Activated T-cell treated with anti-CD3 and anti-CD28 coated beads for 24 hours (primary cell): Measurements from ENCODE around the gene CCDC183.
"Not testable (repeated sequence)": the region's sequence is repeated elsewhere in the genome, so short reads cannot be mapped to it uniquely, and the experiment has no call there.

ENCODE experiments used
- DNase-seq: peaks from one replicate; pipeline ENCODE4 v3.0.0-alpha.2; 2020; ENCODE audit warnings: low read depth

CCDC183 gene

GRCh38 chr9:136825295-136826187 is 29.4 kb downstream of the CCDC183 start:
- DNase-seq: no peak

DNA sequence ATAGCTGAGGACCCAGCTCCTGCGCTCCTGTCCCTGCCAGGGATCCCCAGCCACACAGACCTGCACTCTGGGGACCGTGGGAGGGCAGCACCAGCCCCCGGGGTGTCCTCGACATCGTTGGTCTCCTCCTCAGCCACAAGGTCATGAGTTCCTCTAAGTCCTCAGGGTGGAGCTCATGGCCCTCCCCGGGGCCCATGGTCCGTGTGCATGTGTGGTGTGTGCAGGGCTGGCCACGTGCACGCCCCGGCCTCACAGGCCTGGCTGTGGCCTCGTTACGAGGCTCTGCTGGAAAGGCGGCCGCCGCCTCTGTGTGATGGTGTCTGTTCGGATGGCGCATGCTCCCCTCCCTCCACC is 30.0 kb downstream of the CCDC183 start:
- DNase-seq: no peak

GRCh38 chr9:136826703-136827582 is 30.8 kb downstream of the CCDC183 start:
- no peak for DNase-seq

- no peak for DNase-seq
Observed at GRCh38 chr9:136827794-136828473, 31.8 kb downstream of the CCDC183 start.

DNA sequence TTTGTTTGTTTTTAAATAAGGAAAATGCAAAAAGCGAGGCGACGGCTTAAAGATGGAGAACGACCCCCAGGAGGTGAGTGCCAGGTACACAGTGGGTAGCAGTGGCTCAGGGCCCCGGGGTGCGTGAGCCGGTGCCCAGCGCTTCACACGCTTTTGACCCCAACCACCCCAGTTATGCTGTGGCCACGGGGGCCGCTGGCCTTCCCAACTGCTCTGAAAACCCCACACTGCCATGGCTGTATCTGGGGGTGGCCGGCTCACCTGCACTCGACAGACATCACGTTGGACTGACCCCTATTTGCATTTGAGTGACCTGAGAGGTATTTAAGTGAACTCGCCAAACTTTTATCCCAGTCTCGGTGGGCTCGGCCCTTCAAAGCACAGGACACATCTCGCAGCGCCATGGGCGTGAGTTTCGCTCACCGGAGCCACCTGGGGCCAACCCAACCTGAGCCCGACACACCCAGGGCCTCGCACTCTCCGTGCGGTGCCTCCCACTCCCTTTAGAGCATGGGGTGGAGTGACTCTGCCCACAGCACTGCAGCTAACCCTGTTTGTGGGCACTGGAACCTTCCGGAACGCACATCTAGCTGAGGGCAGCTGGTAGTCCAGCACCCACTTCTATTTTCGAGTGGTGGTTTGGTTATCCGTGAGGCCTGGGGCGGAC is 32.5 kb downstream of the CCDC183 start:
- DNase-seq: no peak

GRCh38 chr9:136829412-136829811 is 33.3 kb downstream of the CCDC183 start:
- DNase-seq: no peak

- DNase-seq: no peak
Observed at GRCh38 chr9:136829981-136830885, 34.1 kb downstream of the CCDC183 start.

GRCh38 chr9:136831002-136831719 is 35.0 kb downstream of the CCDC183 start:
- DNase-seq: no peak

DNA sequence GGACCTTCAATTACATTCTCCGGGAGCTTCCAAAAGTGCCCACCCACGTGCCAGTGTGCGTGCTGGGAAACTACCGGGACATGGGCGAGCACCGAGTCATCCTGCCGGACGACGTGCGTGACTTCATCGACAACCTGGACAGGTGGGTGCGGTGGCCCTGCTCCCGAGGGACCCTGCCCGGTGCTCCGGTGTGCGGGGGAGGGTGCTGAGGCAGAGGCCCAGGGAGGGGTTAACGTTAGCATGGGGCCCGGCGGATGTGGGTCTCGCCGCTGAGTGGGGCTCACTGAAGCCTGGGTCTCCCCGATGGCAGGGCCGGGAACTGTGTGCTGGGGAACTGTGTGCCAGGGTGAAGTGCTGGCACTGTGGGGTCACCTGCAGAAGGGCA is 35.6 kb downstream of the CCDC183 start:
- DNase-seq: no peak

GRCh38 chr9:136832581-136832980 is 36.4 kb downstream of the CCDC183 start:
- no peak for DNase-seq

DNA sequence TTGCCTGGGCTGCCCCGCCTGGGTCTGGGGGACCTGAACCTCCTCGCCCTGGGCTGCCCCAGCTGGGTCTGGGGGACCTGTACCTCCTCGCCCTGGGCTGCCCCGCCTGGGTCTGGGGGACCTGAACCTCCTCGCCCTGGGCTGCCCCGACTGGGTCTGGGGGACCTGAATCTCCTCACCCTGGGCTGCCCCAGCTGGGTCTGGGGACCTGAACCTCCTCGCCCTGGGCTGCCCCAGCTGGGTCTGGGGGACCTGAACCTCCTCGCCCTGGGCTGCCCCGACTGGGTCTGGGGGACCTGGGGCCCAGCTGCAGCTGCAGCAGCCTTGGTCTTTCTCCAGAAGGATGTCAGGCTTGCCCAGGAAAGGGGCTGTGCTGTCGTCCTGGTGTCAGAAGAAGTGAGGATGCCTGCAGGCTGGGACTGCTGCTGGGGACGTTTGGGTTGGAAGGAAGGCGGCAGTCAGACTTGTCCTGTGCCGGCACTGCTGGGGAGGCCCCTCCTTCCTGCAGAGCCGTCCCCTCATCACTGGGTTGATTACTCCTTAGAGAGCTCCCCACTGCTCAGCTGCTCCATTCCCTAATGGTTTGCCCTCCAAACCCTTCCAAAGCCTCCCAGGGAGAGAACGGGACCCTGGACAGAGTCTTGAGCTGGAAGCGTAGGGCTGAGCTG is 37.4 kb downstream of the CCDC183 start:
- DNase-seq: not testable (repeated sequence)

DNA sequence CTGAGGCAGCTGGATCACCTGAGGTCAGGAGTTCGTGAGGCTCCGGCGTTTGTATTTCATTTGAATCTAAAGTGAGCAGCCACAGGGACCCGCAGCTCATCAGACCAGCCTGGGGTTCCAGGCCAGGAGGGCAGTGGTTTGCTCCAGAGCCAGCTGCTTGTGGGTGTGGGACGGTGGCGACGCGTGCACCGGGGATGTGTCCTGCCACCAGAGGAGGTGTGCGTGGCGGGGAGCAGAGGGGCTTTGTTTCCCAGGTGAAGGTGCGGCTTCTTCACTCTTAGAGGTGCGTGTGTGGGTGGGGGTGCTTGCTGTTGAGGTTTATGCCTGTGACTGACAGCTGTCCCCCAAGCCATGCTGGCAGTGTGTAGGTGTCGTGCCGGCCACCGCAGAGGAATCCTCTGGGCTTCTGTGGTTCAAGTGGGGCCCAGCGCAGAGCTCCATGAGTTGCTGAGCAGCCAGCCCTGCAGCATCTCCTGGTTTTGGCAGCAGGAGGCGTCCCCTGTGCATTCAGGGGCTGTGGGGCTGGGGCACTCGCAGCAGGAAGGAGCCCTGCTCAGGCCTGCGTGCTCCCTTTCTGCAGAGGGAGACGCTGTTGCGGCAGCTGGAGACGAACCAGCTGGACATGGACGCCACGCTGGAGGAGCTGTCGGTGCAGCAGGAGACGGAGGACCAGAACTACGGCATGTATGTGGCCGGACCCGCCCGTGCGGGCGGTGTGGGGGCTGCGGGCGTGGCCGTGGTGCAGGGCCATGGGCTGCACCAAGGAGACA is 39.2 kb downstream of the CCDC183 start:
- DNase-seq: no peak

DNA sequence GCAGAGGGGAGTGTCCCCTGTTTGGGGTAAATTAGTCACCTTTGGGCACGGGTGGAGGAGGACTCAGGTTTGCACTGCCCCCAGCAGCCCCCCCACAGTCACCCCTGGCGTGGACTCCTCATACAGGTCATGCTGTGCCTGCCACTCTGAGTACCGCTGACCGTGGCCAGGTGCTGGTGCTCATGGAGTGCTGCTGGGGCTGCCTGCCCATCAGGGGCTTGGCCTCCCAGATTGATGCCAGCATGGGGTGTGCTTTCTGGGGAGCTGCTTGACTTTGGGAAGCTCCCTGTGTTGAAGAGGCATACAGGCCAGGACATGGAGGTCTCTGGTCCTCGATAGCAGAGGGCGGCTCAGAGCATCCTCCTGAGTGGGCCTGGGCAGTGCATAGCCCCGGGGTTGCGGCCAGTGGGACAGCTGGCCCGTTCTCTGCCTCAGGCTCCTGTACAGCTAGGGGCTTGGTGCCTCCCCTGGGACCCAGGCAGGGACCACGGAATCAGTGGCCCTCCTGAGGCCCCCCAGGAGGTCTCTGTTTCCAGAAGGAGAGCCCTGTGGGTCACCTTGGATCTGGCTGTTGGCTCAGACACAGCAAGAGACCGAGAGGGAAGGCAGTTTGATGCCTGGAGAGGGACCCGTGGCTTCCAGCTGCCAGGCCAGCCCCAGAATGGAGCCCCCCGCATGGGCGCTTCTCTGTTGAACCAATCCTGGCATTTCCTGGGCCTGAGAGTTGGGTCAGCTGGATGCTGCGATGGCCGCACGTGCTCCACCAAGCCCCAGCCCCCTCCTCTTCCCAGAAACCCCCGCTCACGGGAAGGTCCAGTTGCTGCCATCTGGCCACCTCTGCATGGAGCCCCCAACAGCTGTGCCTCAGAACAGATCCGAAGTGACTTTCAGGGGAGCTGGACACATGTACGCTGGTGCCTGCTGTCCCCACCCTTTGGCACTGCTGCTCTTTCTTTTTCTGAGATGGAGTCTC is 40.1 kb downstream of the CCDC183 start:
- DNase-seq: no peak

GRCh38 chr9:136837146-136837855 is 41.2 kb downstream of the CCDC183 start:
- no peak for DNase-seq

GRCh38 chr9:136837856-136838277 is 41.7 kb downstream of the CCDC183 start:
- DNase-seq: not testable (repeated sequence)

DNA sequence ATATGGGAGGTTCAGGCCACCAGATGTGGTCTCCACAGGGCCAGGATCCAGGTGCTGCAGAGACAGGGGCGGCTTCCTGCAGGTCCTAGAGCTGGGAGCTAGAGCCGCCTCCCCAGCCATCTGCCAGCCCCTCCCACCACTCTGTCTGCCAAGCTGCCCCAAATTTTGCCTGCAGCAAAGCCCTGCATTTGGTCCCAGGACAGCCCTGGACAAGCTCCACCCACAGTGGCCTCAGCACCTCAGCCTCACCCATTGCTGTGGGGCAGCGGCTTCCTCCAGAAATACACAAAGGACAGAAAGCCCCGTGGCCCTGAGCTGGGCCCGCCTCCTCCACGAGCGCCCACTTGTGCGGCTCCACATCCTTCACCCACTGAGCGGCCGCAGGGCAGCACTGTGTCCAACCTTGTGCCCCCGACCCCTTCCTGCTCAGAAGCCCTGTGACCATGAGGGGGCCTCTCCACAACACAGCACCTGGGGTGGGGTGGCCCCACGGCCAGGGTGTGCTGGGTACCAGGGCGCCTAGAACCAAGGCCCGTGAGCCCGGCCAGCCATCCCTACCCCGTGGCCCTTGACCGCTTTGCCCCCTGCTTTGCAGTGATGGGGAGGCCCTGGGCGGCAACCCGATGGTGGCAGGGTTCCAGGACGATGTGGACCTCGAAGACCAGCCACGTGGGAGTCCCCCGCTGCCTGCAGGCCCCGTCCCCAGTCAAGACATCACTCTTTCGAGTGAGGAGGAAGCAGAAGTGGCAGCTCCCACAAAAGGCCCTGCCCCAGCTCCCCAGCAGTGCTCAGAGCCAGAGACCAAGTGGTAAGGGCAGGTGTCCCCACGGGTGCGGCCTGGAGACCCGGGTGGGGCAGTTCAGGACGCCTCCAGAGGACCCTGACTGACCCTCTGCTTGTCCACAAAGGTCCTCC is 42.4 kb downstream of the CCDC183 start:
- DNase-seq: no peak
